WERI-Rb-1 (cell line): Measurements from ENCODE around the gene CPEB3.

Source experiments
- DNase-seq: peaks from one replicate; pipeline ENCODE4 v3.0.0-alpha.2; 2020
- H3K27ac ChIP-seq: fragments of 250-450 bp; sonication (Bioruptor Pico); 2 replicates; pipeline ENCODE4 v1.5.1; 2020; ENCODE audit warnings: mild to moderate bottlenecking, moderate library complexity
- H3K27me3 ChIP-seq: fragments of 250-450 bp; sonication (Bioruptor Pico); 2 replicates; pipeline ENCODE4 v1.5.1; 2021; ENCODE audit warnings: mild to moderate bottlenecking, low read depth, moderate library complexity; ENCODE audit not compliant: insufficient read depth, severe bottlenecking
- H3K36me3 ChIP-seq: fragments of 250-450 bp; sonication (Bioruptor Pico); 2 replicates; pipeline ENCODE4 v1.5.1; 2020; ENCODE audit warnings: mild to moderate bottlenecking, moderate library complexity
- H3K4me3 ChIP-seq: 2 replicates; pipeline ENCODE4 v1.5.1; 2011; ENCODE audit warnings: low read depth, mild to moderate bottlenecking, control low read depth, low read length
- H3K9me3 ChIP-seq: fragments of 250-450 bp; sonication (Bioruptor Pico); 2 replicates; pipeline ENCODE4 v1.5.1; 2021; ENCODE audit warnings: mild to moderate bottlenecking, moderate library complexity; ENCODE audit not compliant: severe bottlenecking
- TF ChIP-seq, protein P1 (sequence below): IDR thresholded peaks from 2 replicates; pipeline ENCODE4 v1.5.1; 2011; ENCODE audit warnings: low read depth, mild to moderate bottlenecking, control low read depth, inconsistent platforms, low read length

CPEB3 gene

DNA sequence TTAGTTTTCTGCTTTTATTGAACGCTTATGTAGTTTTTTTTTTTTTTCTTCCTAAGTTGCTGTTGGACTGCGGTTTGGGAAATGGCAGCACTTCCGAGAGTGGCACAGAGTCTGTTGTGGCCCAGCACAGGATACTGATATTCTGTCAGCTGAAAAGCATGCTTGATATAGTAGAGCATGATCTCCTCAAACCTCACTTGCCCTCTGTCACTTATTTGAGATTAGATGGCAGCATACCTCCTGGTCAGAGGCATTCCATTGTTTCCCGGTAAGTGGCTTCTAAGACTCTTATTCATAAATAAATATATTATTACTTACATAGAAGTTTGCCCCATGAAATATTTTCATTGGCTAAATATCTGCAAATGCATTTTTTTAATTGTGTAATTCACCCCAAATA lies 266.2 kb downstream of the CPEB3 start:
- TF ChIP-seq, protein P1, sequence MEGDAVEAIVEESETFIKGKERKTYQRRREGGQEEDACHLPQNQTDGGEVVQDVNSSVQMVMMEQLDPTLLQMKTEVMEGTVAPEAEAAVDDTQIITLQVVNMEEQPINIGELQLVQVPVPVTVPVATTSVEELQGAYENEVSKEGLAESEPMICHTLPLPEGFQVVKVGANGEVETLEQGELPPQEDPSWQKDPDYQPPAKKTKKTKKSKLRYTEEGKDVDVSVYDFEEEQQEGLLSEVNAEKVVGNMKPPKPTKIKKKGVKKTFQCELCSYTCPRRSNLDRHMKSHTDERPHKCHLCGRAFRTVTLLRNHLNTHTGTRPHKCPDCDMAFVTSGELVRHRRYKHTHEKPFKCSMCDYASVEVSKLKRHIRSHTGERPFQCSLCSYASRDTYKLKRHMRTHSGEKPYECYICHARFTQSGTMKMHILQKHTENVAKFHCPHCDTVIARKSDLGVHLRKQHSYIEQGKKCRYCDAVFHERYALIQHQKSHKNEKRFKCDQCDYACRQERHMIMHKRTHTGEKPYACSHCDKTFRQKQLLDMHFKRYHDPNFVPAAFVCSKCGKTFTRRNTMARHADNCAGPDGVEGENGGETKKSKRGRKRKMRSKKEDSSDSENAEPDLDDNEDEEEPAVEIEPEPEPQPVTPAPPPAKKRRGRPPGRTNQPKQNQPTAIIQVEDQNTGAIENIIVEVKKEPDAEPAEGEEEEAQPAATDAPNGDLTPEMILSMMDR, result no peak
- DNase-seq, result no peak
- Histone ChIP-seq H3K27ac (no peak overlapping the region), H3K27me3 (no peaks in the 10 kb centered on the region), H3K9me3 (no peaks in the 10 kb centered on the region), H3K36me3 (peaks cover 63% of the 10 kb centered on the region), H3K4me3 (no peak overlapping the region)

DNA sequence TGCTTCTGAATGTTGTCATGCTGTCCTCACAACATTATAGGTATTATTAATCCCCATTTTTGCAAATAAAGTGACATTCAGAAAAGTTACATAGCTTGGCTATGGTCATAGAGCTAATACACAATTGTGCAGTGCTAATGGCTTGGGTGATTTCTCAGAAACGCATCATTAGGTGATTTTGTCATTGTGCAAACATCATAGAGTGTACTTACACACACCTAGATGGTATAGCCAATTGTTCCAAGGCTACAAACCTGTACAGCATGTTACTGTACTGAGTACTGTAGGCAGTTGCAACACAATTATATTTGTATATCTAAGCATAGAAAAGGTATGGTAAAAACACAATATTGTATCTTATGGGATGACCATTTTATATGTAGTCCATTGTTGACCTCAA lies 276.3 kb downstream of the CPEB3 start:
- no peak for DNase-seq
- Histone ChIP-seq H3K9me3 (no peaks in the 10 kb centered on the region), H3K27me3 (no peaks in the 10 kb centered on the region), H3K36me3 (peaks cover 81% of the 10 kb centered on the region), H3K27ac (no peak overlapping the region), H3K4me3 (no peak overlapping the region)
- TF ChIP-seq, protein P1, result no peak

DNA sequence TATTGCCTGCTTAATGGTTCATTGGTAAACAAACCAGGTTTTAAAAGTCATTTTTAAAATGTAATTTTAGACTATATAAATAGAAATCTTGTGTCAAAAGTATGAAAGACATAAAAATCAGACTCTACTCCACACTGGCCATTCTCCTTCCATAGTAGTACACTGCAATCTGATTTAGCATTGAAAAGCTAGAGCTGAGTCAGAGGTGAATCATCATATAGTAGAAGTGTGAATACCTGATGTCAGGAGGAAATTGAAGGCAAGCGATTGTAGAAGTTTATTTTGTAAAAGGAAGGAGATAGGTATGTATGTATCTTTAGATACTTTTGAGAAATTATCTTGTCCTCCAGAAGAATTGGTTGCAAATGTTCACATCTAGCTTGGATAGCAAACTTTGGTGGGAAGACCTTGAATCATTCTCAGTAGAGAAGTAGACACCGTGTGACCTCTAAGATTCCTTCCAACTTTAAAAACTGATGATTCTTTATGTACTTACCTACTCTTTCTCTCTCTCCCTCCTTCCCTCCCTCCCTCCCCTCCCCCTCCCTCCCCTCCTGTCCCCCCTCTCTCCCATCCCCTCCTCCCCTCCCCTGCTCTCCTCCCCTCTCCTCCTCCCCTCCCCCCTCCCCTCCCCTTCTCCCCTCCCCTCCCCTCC lies 279.2 kb downstream of the CPEB3 start:
- Histone ChIP-seq H3K27ac (no peak overlapping the region), H3K4me3 (no peak overlapping the region), H3K36me3 (peaks cover 64% of the 10 kb centered on the region), H3K27me3 (no peaks in the 10 kb centered on the region), H3K9me3 (no peaks in the 10 kb centered on the region)
- DNase-seq, result no peak
- TF ChIP-seq, protein P1, result no peak

DNA sequence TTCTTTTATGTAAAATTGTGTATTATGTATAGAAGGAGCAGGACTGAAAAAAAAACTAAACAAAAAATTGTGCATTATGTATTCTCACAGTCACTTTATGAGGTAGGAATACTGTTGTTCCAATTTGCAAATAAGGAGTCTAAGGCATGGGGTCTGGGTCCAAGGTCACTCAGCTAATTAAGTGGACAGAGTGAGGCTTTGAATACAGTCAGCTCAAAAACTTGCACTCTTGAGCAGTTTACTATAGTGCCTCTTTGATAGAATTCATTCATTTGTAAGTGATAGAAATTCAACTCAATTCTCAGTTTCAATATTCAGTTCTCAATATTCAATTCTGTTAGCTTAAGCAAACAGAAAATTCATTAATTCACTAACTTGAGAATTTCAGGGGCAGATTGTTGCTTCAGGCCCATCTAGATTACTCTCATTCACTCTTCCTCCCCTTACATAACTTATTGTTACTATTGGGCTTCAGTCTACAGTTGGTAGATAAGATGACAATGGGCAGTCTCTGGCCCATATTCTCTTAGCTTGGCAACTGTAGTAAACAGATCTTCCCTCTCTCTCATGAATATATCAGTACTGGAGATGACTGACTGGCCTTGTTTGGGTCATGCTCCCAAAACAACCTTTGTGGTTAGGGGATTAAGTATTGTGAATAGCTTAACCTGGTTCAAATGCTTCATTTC lies 280.7 kb downstream of the CPEB3 start:
- no peak overlapping the region for H3K27ac ChIP-seq
- TF ChIP-seq, protein P1, result no peak
- no peak for DNase-seq
- peaks cover 56% of the 10 kb centered on the region for H3K36me3 ChIP-seq
- H3K9me3 ChIP-seq, result no peaks in the 10 kb centered on the region
- H3K4me3 ChIP-seq, result no peak overlapping the region
- no peaks in the 10 kb centered on the region for H3K27me3 ChIP-seq

DNA sequence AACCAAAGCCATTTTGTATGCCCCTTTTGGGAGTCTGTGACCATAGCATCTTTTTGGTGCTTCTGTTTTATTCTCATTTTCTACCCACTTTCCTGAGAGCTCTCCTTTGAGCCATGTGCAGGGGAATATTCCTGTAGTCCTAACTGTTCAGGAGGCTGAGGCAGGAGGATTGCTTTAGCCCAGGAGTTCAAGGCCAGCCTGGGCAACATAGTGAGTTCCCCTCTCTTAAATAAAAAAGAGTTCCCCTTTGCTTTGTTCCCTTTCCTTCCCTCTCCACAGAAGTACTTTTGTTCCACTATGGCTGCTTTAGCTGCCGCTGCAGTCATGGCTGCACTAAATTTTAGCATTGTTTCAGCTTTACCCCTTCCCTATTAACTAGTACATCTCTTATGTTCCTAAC lies 281.4 kb downstream of the CPEB3 start:
- H3K4me3 ChIP-seq, result no peak overlapping the region
- H3K9me3 ChIP-seq, result no peaks in the 10 kb centered on the region
- no peak overlapping the region for H3K27ac ChIP-seq
- peaks cover 49% of the 10 kb centered on the region for H3K36me3 ChIP-seq
- H3K27me3 ChIP-seq, result no peaks in the 10 kb centered on the region
- TF ChIP-seq, protein P1, result no peak
- DNase-seq, result no peak

DNA sequence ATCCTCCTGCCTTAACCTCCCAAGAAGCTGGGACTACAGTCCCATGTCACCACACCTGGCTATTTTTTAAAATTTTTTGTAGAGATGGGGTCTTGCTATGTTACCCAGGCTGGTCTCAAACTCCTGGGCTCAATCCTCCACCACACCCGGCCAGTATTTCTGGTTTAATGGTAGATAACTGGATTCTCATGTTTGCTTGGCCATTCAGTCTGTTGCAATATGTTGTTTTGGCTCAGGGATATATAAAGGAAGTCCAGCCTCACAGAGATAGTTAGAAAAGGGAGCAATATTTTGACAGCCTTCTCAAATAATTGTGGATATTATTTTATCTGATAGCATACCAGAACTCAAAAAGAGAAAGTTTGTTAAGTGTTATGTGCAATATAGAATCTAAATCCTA lies 284.9 kb downstream of the CPEB3 start:
- no peak for DNase-seq
- TF ChIP-seq, protein P1, result no peak
- Histone ChIP-seq H3K9me3 (peaks cover 1% of the 10 kb centered on the region), H3K36me3 (peaks cover 40% of the 10 kb centered on the region), H3K27ac (no peak overlapping the region), H3K4me3 (no peak overlapping the region), H3K27me3 (no peaks in the 10 kb centered on the region)
